ENCODE data around the gene CEMIP. TPM values are rescaled to one million over a fixed set of nuclear protein-coding genes. Genes with fewer than 3 reads are reported as not detected.

The CEMIP gene
- total RNA-seq, 1 experiment from 2014 or later, result 3.1 TPM

DNA sequence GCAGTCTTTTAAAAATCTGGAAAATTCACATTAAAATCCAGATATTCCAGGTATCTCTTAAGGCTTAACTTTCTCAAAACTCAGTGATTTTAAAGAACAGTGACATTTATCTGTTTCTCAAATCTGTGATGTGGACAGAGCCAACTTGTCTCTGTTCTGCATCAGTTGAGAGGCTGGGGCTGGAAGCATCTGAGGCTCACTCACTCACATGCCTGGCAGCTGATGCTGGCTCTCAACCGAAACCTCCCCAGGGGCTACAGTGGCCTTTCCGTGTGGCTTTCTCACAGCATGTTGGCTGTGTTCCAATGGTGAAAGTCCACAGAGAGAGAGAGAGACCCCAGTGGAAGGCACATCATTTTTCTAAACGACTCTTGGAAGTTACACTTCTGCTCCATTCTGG lies 53.5 kb downstream of the CEMIP start:
- CTCF ChIA-PET, result no interaction called here
- BruUV-seq (replicated peaks), result no TSS peak

GRCh38 chr15:80834402-80834801 lies 55.2 kb downstream of the CEMIP start:
- no peaks in the 10 kb centered on the region for H3F3A ChIP-seq (ENCODE audit: low read length, unreplicated experiment)
- no peaks in the 10 kb centered on the region for H3K36me3 ChIP-seq (ENCODE audit: low read depth, low read length)
- H3K27me3 ChIP-seq (ENCODE audit: low read length), result no peaks in the 10 kb centered on the region
- peaks cover 9% of the 10 kb centered on the region for H3K4me1 ChIP-seq (ENCODE audit: insufficient read depth, low read length)
- H4K20me1 ChIP-seq (ENCODE audit: low read length), result no peaks in the 10 kb centered on the region
- DNase-seq (no peak), ATAC-seq (no peak)
- no peak overlapping the region for H3K9ac ChIP-seq (ENCODE audit: low read length)
- H3K79me2 ChIP-seq (ENCODE audit: low read length), result no peaks in the 10 kb centered on the region
- no peak overlapping the region for H3K27ac ChIP-seq (ENCODE audit: low read length)
- H3K9me2 ChIP-seq (replicated peaks; ENCODE audit: low read length), result no peaks in the 10 kb centered on the region
- no peak for TF ChIP-seq EZH2phosphoT487 (IDR thresholded peaks at IDR 0.05; ENCODE audit: borderline replicate concordance, low read length)
- TF ChIP-seq EZH2 (IDR thresholded peaks at IDR 0.05; ENCODE audit: low read length, unreplicated experiment), result no peak
- no peak for TF ChIP-seq CTCF (conservative IDR thresholded peaks at IDR 0.05; ENCODE audit: low read depth, low read length)
- POLR2A ChIA-PET (ENCODE audit: unreplicated experiment), result no interaction called here
- no TSS peak for BruUV-seq (replicated peaks)
- no peaks in the 10 kb centered on the region for H3K9me3 ChIP-seq (ENCODE audit: low read length)
- H2AFZ ChIP-seq (ENCODE audit: low read length), result no peak overlapping the region
- CTCF ChIA-PET, result no interaction called here
- no peak overlapping the region for H3K4me2 ChIP-seq (ENCODE audit: low read length)
- intact Hi-C loops (cut with micrococcal nuclease), result no loop called here
- H3K4me3 ChIP-seq (ENCODE audit: low read length), result no peak overlapping the region

More for the DNA sequence above, 53.5 kb downstream of the CEMIP start:
- H3F3A ChIP-seq (ENCODE audit: low read length, unreplicated experiment), result no peaks in the 10 kb centered on the region
- POLR2A ChIA-PET (ENCODE audit: unreplicated experiment), result interaction anchor here (0.7 kb wide), 1 partner anchor 54 kb away, joined by 3 read pairs; no protein-coding TSS in a partner anchor
- no peak overlapping the region for H2AFZ ChIP-seq (ENCODE audit: low read length)
- no peaks in the 10 kb centered on the region for H3K36me3 ChIP-seq (ENCODE audit: low read depth, low read length)
- H3K9ac ChIP-seq (ENCODE audit: low read length), result no peak overlapping the region
- no peak for DNase-seq
- H3K27ac ChIP-seq (ENCODE audit: low read length), result no peak overlapping the region
- no peaks in the 10 kb centered on the region for H3K79me2 ChIP-seq (ENCODE audit: low read length)
- H3K27me3 ChIP-seq (ENCODE audit: low read length), result no peaks in the 10 kb centered on the region
- TF ChIP-seq CTCF (conservative IDR thresholded peaks at IDR 0.05; ENCODE audit: low read depth, low read length) (no peak), EZH2phosphoT487 (IDR thresholded peaks at IDR 0.05; ENCODE audit: borderline replicate concordance, low read length) (no peak), EZH2 (IDR thresholded peaks at IDR 0.05; ENCODE audit: low read length, unreplicated experiment) (no peak)
- intact Hi-C loops (cut with micrococcal nuclease), result no loop called here
- H3K4me2 ChIP-seq (ENCODE audit: low read length), result no peak overlapping the region
- no peak overlapping the region for H3K4me3 ChIP-seq (ENCODE audit: low read length)
- H3K9me2 ChIP-seq (replicated peaks; ENCODE audit: low read length), result no peaks in the 10 kb centered on the region
- no peaks in the 10 kb centered on the region for H3K4me1 ChIP-seq (ENCODE audit: insufficient read depth, low read length)
- H3K9me3 ChIP-seq (ENCODE audit: low read length), result no peaks in the 10 kb centered on the region
- ATAC-seq, result no peak
- H4K20me1 ChIP-seq (ENCODE audit: low read length), result no peaks in the 10 kb centered on the region

DNA sequence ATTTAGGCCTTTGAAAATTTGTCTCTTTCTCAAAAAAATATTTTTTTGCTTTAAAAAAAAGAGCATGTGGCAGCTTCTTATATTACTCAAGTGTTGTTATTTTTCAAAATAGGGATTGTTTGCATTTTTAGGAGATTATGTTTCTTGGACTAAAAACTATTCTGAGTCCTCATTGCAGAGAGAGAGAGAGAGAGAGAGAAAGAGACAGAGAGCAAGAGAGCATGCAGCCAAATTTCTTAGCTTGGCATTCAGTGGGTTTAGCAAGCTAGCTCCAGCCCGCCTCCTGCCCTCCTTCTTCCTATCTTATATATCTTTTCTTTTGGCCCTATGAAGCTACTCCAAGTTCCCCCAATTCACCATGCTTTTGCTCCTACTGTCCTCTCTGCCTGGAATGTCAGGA lies 55.7 kb downstream of the CEMIP start:
- TF ChIP-seq EZH2phosphoT487 (IDR thresholded peaks at IDR 0.05; ENCODE audit: borderline replicate concordance, low read length) (no peak), CTCF (conservative IDR thresholded peaks at IDR 0.05; ENCODE audit: low read depth, low read length) (no peak), EZH2 (IDR thresholded peaks at IDR 0.05; ENCODE audit: low read length, unreplicated experiment) (no peak)
- Histone ChIP-seq H3K36me3 (ENCODE audit: low read depth, low read length) (no peaks in the 10 kb centered on the region), H3K9me2 (replicated peaks; ENCODE audit: low read length) (no peaks in the 10 kb centered on the region), H4K20me1 (ENCODE audit: low read length) (no peaks in the 10 kb centered on the region), H3K4me3 (ENCODE audit: low read length) (no peak overlapping the region), H3K4me1 (ENCODE audit: insufficient read depth, low read length) (peaks cover 14% of the 10 kb centered on the region), H3K9me3 (ENCODE audit: low read length) (no peaks in the 10 kb centered on the region), H3K27me3 (ENCODE audit: low read length) (no peaks in the 10 kb centered on the region), H3K9ac (ENCODE audit: low read length) (no peak overlapping the region), H3K27ac (ENCODE audit: low read length) (no peak overlapping the region), H3K4me2 (ENCODE audit: low read length) (no peak overlapping the region), H3K79me2 (ENCODE audit: low read length) (no peaks in the 10 kb centered on the region), H3F3A (ENCODE audit: low read length, unreplicated experiment) (no peaks in the 10 kb centered on the region), H2AFZ (ENCODE audit: low read length) (no peak overlapping the region)
- no peak for ATAC-seq
- POLR2A ChIA-PET (ENCODE audit: unreplicated experiment), result no interaction called here
- no TSS peak for BruUV-seq (replicated peaks)
- CTCF ChIA-PET, result no interaction called here
- intact Hi-C loops (cut with micrococcal nuclease), result no loop called here
- no peak for DNase-seq

All from PC-3 (cell line).